Stimulated activated CD8-positive, alpha-beta memory T cell treated with anti-CD3 and anti-CD28 coated beads, Interleukin-2, amount 100 ng/mL, for 48 hours (primary cell): Measurements from ENCODE around the gene STIM2.
"Not testable (repeated sequence)": the region's sequence is repeated elsewhere in the genome, so short reads cannot be mapped to it uniquely, and the experiment has no call there.

Experiments used
- DNase-seq, 2 donors: peaks; one replicate each; pipeline ENCODE4 v3.0.0-alpha.2; 2020; ENCODE audit warnings: low read depth in 2 of 2

Gene STIM2

GRCh38 chr4:26867914-26868684, 7.5 kb downstream of the STIM2 start:
- DNase-seq = no peak

GRCh38 chr4:26870576-26871262, 10.1 kb downstream of the STIM2 start:
- DNase-seq = no peak

- no peak for DNase-seq
Observed at GRCh38 chr4:26871611-26872010, 11.0 kb downstream of the STIM2 start.

- DNase-seq = peak; percentile 32 to 36
Observed at GRCh38 chr4:26873391-26874026, 12.9 kb downstream of the STIM2 start.

GRCh38 chr4:26874110-26874509, 13.5 kb downstream of the STIM2 start:
- DNase-seq = no peak

- DNase-seq = no peak
Observed at GRCh38 chr4:26877406-26877805, 16.8 kb downstream of the STIM2 start.

GRCh38 chr4:26877961-26878360, 17.3 kb downstream of the STIM2 start:
- no peak for DNase-seq

GRCh38 chr4:26878794-26879391, 18.3 kb downstream of the STIM2 start:
- DNase-seq = no peak

- no peak for DNase-seq
Observed at GRCh38 chr4:26879805-26880204, 19.2 kb downstream of the STIM2 start.

GRCh38 chr4:26884026-26884425, 23.4 kb downstream of the STIM2 start:
- DNase-seq = no peak

GRCh38 chr4:26884486-26884988, 23.9 kb downstream of the STIM2 start:
- no peak for DNase-seq

- no peak for DNase-seq
Observed at GRCh38 chr4:26885912-26886274, 25.3 kb downstream of the STIM2 start.

GRCh38 chr4:26887143-26887542, 26.5 kb downstream of the STIM2 start:
- DNase-seq = no peak

GRCh38 chr4:26887809-26888208, 27.2 kb downstream of the STIM2 start:
- no peak for DNase-seq

GRCh38 chr4:26889356-26889755, 28.7 kb downstream of the STIM2 start:
- no peak for DNase-seq

- DNase-seq = no peak
Observed at GRCh38 chr4:26891054-26891453, 30.4 kb downstream of the STIM2 start.

GRCh38 chr4:26891867-26892266, 31.2 kb downstream of the STIM2 start:
- no peak for DNase-seq

- DNase-seq = no peak
Observed at GRCh38 chr4:26892480-26893150, 32.0 kb downstream of the STIM2 start.

GRCh38 chr4:26893491-26893890, 32.9 kb downstream of the STIM2 start:
- DNase-seq = no peak

- DNase-seq = not testable (repeated sequence)
Observed at GRCh38 chr4:26894881-26895280, 34.2 kb downstream of the STIM2 start.

- DNase-seq = no peak
Observed at GRCh38 chr4:26896636-26897035, 36.0 kb downstream of the STIM2 start.

GRCh38 chr4:26899991-26900390, 39.4 kb downstream of the STIM2 start:
- no peak for DNase-seq
